ENCODE results near the gene TUT4.

Gene TUT4

DNA sequence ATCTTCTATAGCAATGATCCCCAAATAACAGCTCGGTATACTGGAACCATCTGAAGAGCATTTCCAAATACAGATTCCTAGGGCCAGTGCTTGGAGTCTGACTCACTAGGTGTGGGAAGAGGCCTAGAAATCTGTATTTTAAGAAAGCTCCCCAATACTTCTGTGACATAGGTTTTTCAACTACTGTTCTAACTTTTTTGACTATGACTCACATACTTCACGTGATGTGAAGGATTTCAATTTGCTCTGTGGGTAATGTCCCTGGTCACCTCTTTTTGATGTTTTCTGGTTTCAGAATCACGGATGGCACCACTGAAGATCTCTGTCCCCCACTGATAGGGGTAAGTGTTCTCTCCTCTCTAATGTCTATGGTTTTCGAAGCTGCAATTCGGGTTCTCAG, 159.7 kb downstream of the TUT4 start:
- H3K79me2 ChIP-seq (ENCODE audit: control insufficient read depth, insufficient read depth, low read length, poor library complexity), result no peaks in the 10 kb centered on the region
- no peak overlapping the region for H3K9ac ChIP-seq (ENCODE audit: low read length)
- no peak overlapping the region for H2BK12ac ChIP-seq (ENCODE audit: low read length)
- H3K14ac ChIP-seq (ENCODE audit: low read length), result no peak overlapping the region
- H2AK5ac ChIP-seq (ENCODE audit: low read length), result no peak overlapping the region
- H2BK120ac ChIP-seq (ENCODE audit: insufficient read depth, low read length, poor library complexity), result no peak overlapping the region
- WGBS (ENCODE audit: extremely low coverage, insufficient coverage, insufficient read length), result no CpG with 5 or more reads among the region's 5 CpGs
- H3K23ac ChIP-seq (ENCODE audit: low read length), result no peak overlapping the region
- H3K9me3 ChIP-seq (ENCODE audit: insufficient read depth, low read depth, low read length), result no peaks in the 10 kb centered on the region
- no peak overlapping the region for H4K8ac ChIP-seq (ENCODE audit: low read depth, low read length)
- no peak overlapping the region for H2BK5ac ChIP-seq (ENCODE audit: low read depth, low read length, poor library complexity)
- H3K27me3 ChIP-seq (ENCODE audit: insufficient read depth, low read length), result no peaks in the 10 kb centered on the region
- no peaks in the 10 kb centered on the region for H3K4me1 ChIP-seq (ENCODE audit: control insufficient read depth in 1 of 2, insufficient read depth in 2 of 2, low read length in 2 of 2)
- no peak overlapping the region for H3K4me3 ChIP-seq (ENCODE audit: low read depth, low read length)
- H4K91ac ChIP-seq (ENCODE audit: low read depth, low read length), result no peak overlapping the region
- H3K4me2 ChIP-seq (ENCODE audit: low read length), result no peak overlapping the region
- DNase-seq, result no peak
- no peak overlapping the region for H3K4ac ChIP-seq (ENCODE audit: low read depth, low read length)
- peaks cover 26 to 45% of the 10 kb centered on the region in 2 experiments for H3K36me3 ChIP-seq (ENCODE audit: control insufficient read depth in 1 of 2, insufficient read depth in 2 of 2, low read length in 2 of 2)
- no peaks in the 10 kb centered on the region for H3K79me1 ChIP-seq (ENCODE audit: low read length)
- H4K12ac ChIP-seq (ENCODE audit: low read depth, low read length), result no peak overlapping the region
- no peak overlapping the region for H3K18ac ChIP-seq (ENCODE audit: low read length)
- H2AFZ ChIP-seq (ENCODE audit: insufficient read depth, low read length, poor library complexity), result no peak overlapping the region
- H3K27ac ChIP-seq (ENCODE audit: low read depth, low read length), result no peak overlapping the region

- no peak overlapping the region for H4K12ac ChIP-seq (ENCODE audit: low read depth, low read length)
- H2BK12ac ChIP-seq (ENCODE audit: low read length), result no peak overlapping the region
- H3K4me1 ChIP-seq (ENCODE audit: control insufficient read depth in 1 of 2, insufficient read depth in 2 of 2, low read length in 2 of 2), result peaks cover 2 to 5% of the 10 kb centered on the region in 2 experiments
- H3K4ac ChIP-seq (ENCODE audit: low read depth, low read length), result no peak overlapping the region
- H2BK120ac ChIP-seq (ENCODE audit: insufficient read depth, low read length, poor library complexity), result no peak overlapping the region
- no CpG with 5 or more reads among the region's 5 CpGs for WGBS (ENCODE audit: extremely low coverage, insufficient coverage, insufficient read length)
- H3K79me1 ChIP-seq (ENCODE audit: low read length), result peaks cover 2% of the 10 kb centered on the region
- H3K79me2 ChIP-seq (ENCODE audit: control insufficient read depth, insufficient read depth, low read length, poor library complexity), result no peaks in the 10 kb centered on the region
- no peak overlapping the region for H2AFZ ChIP-seq (ENCODE audit: insufficient read depth, low read length, poor library complexity)
- H3K23ac ChIP-seq (ENCODE audit: low read length), result no peak overlapping the region
- no peak overlapping the region for H4K91ac ChIP-seq (ENCODE audit: low read depth, low read length)
- H3K4me2 ChIP-seq (ENCODE audit: low read length), result no peak overlapping the region
- no peak overlapping the region for H2BK5ac ChIP-seq (ENCODE audit: low read depth, low read length, poor library complexity)
- DNase-seq, result no peak
- H3K4me3 ChIP-seq (ENCODE audit: low read depth, low read length), result no peak overlapping the region
- H4K8ac ChIP-seq (ENCODE audit: low read depth, low read length), result no peak overlapping the region
- H3K18ac ChIP-seq (ENCODE audit: low read length), result no peak overlapping the region
- H3K36me3 ChIP-seq (ENCODE audit: control insufficient read depth in 1 of 2, insufficient read depth in 2 of 2, low read length in 2 of 2), result peaks cover 26 to 48% of the 10 kb centered on the region in 2 experiments
- H3K27me3 ChIP-seq (ENCODE audit: insufficient read depth, low read length), result no peaks in the 10 kb centered on the region
- H3K27ac ChIP-seq (ENCODE audit: low read depth, low read length), result peak overlapping the region; percentile 24
- H3K9ac ChIP-seq (ENCODE audit: low read length), result no peak overlapping the region
- H3K14ac ChIP-seq (ENCODE audit: low read length), result no peak overlapping the region
- H2AK5ac ChIP-seq (ENCODE audit: low read length), result no peak overlapping the region
- no peaks in the 10 kb centered on the region for H3K9me3 ChIP-seq (ENCODE audit: insufficient read depth, low read depth, low read length)
Observed at GRCh38 chr1:52386458-52386857, 166.4 kb downstream of the TUT4 start.

GRCh38 chr1:52385376-52385775, 167.5 kb downstream of the TUT4 start:
- Histone ChIP-seq H3K9ac (ENCODE audit: low read length) (no peak overlapping the region), H4K8ac (ENCODE audit: low read depth, low read length) (no peak overlapping the region), H2BK12ac (ENCODE audit: low read length) (no peak overlapping the region), H3K27ac (ENCODE audit: low read depth, low read length) (no peak overlapping the region), H2BK5ac (ENCODE audit: low read depth, low read length, poor library complexity) (no peak overlapping the region), H2AFZ (ENCODE audit: insufficient read depth, low read length, poor library complexity) (no peak overlapping the region), H4K12ac (ENCODE audit: low read depth, low read length) (no peak overlapping the region), H3K4me3 (ENCODE audit: low read depth, low read length) (no peak overlapping the region), H3K23ac (ENCODE audit: low read length) (no peak overlapping the region), H3K18ac (ENCODE audit: low read length) (no peak overlapping the region), H3K36me3 (ENCODE audit: control insufficient read depth in 1 of 2, insufficient read depth in 2 of 2, low read length in 2 of 2) (peaks cover 27 to 55% of the 10 kb centered on the region in 2 experiments), H3K4ac (ENCODE audit: low read depth, low read length) (no peak overlapping the region), H3K4me2 (ENCODE audit: low read length) (no peak overlapping the region), H4K91ac (ENCODE audit: low read depth, low read length) (no peak overlapping the region), H3K79me1 (ENCODE audit: low read length) (peaks cover 2% of the 10 kb centered on the region), H2BK120ac (ENCODE audit: insufficient read depth, low read length, poor library complexity) (no peak overlapping the region), H2AK5ac (ENCODE audit: low read length) (no peak overlapping the region), H3K4me1 (ENCODE audit: control insufficient read depth in 1 of 2, insufficient read depth in 2 of 2, low read length in 2 of 2) (peaks cover 2 to 5% of the 10 kb centered on the region in 2 experiments), H3K27me3 (ENCODE audit: insufficient read depth, low read length) (no peaks in the 10 kb centered on the region), H3K79me2 (ENCODE audit: control insufficient read depth, insufficient read depth, low read length, poor library complexity) (no peaks in the 10 kb centered on the region), H3K9me3 (ENCODE audit: insufficient read depth, low read depth, low read length) (no peaks in the 10 kb centered on the region), H3K14ac (ENCODE audit: low read length) (no peak overlapping the region)
- no CpG with 5 or more reads among the region's 3 CpGs for WGBS (ENCODE audit: extremely low coverage, insufficient coverage, insufficient read length)
- DNase-seq, result no peak

Measured in trophoblast cell (in vitro differentiated cells and primary cell).